DMS 273 (cell line): ENCODE measurements around the gene FRMPD1.

ENCODE experiments used
- DNase-seq: peaks from one replicate; lab custom pipeline; 2025; ENCODE audit not compliant: unreplicated experiment; lab: John Stamatoyannopoulos, UW

Gene FRMPD1

GRCh38 chr9:37625758-37626147 lies 25.0 kb upstream of the FRMPD1 start:
- no peak for DNase-seq

GRCh38 chr9:37626708-37627292 lies 24.0 kb upstream of the FRMPD1 start:
- no peak for DNase-seq

- no peak for DNase-seq
Measured at GRCh38 chr9:37632479-37632878, 18.3 kb upstream of the FRMPD1 start.

GRCh38 chr9:37635808-37636207 lies 14.9 kb upstream of the FRMPD1 start:
- no peak for DNase-seq

- DNase-seq: no peak
Measured at GRCh38 chr9:37636511-37637448, 14.0 kb upstream of the FRMPD1 start.

GRCh38 chr9:37639109-37639762 lies 11.5 kb upstream of the FRMPD1 start:
- DNase-seq: no peak

- no peak for DNase-seq
Measured at GRCh38 chr9:37639841-37640240, 10.9 kb upstream of the FRMPD1 start.

- peak; percentile 68 for DNase-seq
Measured at GRCh38 chr9:37640246-37640645, 10.5 kb upstream of the FRMPD1 start.

- DNase-seq: no peak
Measured at GRCh38 chr9:37641331-37641730, 9.4 kb upstream of the FRMPD1 start.

- no peak for DNase-seq
Measured at GRCh38 chr9:37643214-37643613, 7.5 kb upstream of the FRMPD1 start.

GRCh38 chr9:37645903-37646506 lies 4.7 kb upstream of the FRMPD1 start:
- no peak for DNase-seq

- no peak for DNase-seq
Measured at GRCh38 chr9:37650299-37650872, 368 bp upstream of the FRMPD1 start.

- no peak for DNase-seq
Measured at GRCh38 chr9:37652261-37652660, 1.5 kb downstream of the FRMPD1 start.

GRCh38 chr9:37653385-37653784 lies 2.6 kb downstream of the FRMPD1 start:
- no peak for DNase-seq

- DNase-seq: no peak
Measured at GRCh38 chr9:37656936-37657335, 6.2 kb downstream of the FRMPD1 start.

GRCh38 chr9:37660691-37661090 lies 9.9 kb downstream of the FRMPD1 start:
- DNase-seq: no peak

- no peak for DNase-seq
Measured at GRCh38 chr9:37663926-37664325, 13.2 kb downstream of the FRMPD1 start.

GRCh38 chr9:37667706-37668105 lies 17.0 kb downstream of the FRMPD1 start:
- no peak for DNase-seq

- peak; percentile 30 for DNase-seq
Measured at GRCh38 chr9:37668116-37668601, 17.4 kb downstream of the FRMPD1 start.

- DNase-seq: no peak
Measured at GRCh38 chr9:37669232-37669631, 18.5 kb downstream of the FRMPD1 start.

GRCh38 chr9:37675661-37676060 lies 24.9 kb downstream of the FRMPD1 start:
- no peak for DNase-seq
